Fibroblast of pulmonary artery (primary cell): Measurements from ENCODE around the gene SOX21.
A peak's percentile ranks its signal among the peaks of the same experiment; 100 is the strongest.

Source experiments
- DNase-seq: peaks from one replicate; pipeline ENCODE4 v3.0.0-alpha.2; 2010; ENCODE audit warnings: low read depth
- H3K4me3 ChIP-seq: replicated peaks from 2 replicates; pipeline ENCODE4 v1.5.1; 2011; ENCODE audit warnings: low read depth, mild to moderate bottlenecking, control low read depth, low read length, moderate library complexity
- CTCF ChIP-seq: IDR thresholded peaks from 2 replicates; pipeline ENCODE4 v1.5.1; 2011; ENCODE audit warnings: mild to moderate bottlenecking, control low read depth, low read length, inconsistent platforms; ENCODE audit errors: missing control alignments

SOX21 gene

GRCh38 chr13:94661406-94661805, 50.9 kb downstream of the SOX21 start:
- no peak overlapping the region for H3K4me3 ChIP-seq
- no peak for TF ChIP-seq CTCF
- no peak for DNase-seq

DNA sequence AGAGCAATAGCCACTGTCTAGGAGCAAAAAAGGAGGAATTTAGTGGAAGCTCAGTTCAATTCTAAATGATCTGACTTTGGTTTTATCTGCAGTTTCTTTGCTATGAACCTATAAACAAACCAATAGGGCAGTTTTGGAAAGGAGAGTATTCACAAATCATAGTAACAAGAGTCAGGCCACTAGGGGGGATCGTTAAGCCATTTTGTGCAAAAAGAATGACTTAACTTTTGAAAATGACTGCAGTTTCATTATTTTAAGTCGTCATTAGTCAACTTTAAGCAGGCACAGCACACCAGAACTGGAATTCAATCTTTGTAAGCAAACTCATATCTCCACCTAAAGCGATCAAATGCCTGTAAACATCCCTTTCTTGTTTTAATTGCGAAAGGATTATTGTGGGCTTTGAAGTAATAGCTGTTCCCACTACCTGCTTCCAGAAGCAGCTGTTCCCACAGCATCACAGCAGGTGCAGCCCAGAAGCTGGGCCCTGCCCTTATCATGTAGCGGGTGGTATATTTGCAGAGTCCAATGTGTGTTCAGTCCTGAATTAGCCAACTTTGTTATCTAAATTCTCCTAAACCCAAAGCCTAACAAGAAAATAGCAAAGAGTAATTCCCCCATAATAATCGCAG, 51.5 kb downstream of the SOX21 start:
- TF ChIP-seq CTCF = peak; percentile 47
- peak; percentile 33 for DNase-seq
- H3K4me3 ChIP-seq = no peak overlapping the region
